ENCODE measurements around the gene COPS9.

DNA sequence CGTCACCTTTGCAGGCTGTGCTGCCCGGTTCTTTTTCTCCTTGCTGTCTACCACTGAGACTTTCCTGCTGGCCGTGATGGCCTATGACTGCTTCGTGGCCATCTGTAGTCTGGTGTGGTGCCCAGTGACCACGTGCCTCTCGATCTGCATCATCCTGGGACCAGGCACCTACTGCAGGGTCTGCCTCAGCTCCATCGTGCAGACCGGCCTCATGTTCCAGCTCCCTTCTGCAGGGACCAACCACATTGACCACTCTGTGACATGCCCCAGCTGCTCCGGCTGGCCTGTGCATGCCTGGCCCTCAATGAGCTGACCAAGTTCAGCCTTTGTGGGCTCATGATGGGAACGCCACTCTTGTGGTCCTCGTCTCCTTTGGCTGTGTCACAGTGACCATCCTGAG, 26.7 kb downstream of the COPS9 start:
- TF ChIP-seq, protein P1, sequence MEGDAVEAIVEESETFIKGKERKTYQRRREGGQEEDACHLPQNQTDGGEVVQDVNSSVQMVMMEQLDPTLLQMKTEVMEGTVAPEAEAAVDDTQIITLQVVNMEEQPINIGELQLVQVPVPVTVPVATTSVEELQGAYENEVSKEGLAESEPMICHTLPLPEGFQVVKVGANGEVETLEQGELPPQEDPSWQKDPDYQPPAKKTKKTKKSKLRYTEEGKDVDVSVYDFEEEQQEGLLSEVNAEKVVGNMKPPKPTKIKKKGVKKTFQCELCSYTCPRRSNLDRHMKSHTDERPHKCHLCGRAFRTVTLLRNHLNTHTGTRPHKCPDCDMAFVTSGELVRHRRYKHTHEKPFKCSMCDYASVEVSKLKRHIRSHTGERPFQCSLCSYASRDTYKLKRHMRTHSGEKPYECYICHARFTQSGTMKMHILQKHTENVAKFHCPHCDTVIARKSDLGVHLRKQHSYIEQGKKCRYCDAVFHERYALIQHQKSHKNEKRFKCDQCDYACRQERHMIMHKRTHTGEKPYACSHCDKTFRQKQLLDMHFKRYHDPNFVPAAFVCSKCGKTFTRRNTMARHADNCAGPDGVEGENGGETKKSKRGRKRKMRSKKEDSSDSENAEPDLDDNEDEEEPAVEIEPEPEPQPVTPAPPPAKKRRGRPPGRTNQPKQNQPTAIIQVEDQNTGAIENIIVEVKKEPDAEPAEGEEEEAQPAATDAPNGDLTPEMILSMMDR (IDR thresholded peaks at IDR 0.05; ENCODE audit: low read depth, low read length) = no peak
- TF ChIP-seq EZH2phosphoT487 (IDR thresholded peaks at IDR 0.05; ENCODE audit: low read depth) = no peak
